Measurements from ENCODE around the gene TMEM8B. TPM values are rescaled to one million over a fixed set of nuclear protein-coding genes. Genes with fewer than 3 reads are reported as not detected.

TMEM8B gene
- 21.5 TPM for polyA plus RNA-seq (2013, experiment 1 of 2; ENCODE audit: insufficient read length)
- 21.1 TPM for polyA plus RNA-seq (2013, experiment 2 of 2; ENCODE audit: insufficient read length)

GRCh38 chr9:35829084-35829763 is at the start of gene TMEM8B:
Gene TMEM8B (plus strand): TSS chr9:35829228. CDS start chr9:35829448, 220 bp downstream.
- DNase-seq, result peak; percentile 90

GRCh38 chr9:35781066-35781465 is 48.0 kb upstream of the TMEM8B start:
- no peak for DNase-seq

GRCh38 chr9:35783418-35783817 is 45.6 kb upstream of the TMEM8B start:
- DNase-seq, result no peak

GRCh38 chr9:35789541-35789940 is 39.5 kb upstream of the TMEM8B start:
- DNase-seq, result no peak

GRCh38 chr9:35790025-35790384 is 39.0 kb upstream of the TMEM8B start:
- no peak for DNase-seq

- DNase-seq, result peak; percentile 87
Observed at GRCh38 chr9:35790385-35791296, 38.4 kb upstream of the TMEM8B start.

GRCh38 chr9:35791297-35791921 is 37.6 kb upstream of the TMEM8B start, which contains the start of gene NPR2:
Gene NPR2 (plus strand): TSS chr9:35791591. CDS start chr9:35792409, 818 bp downstream.
- DNase-seq, result peak; percentile 38

GRCh38 chr9:35792024-35792813 is 36.8 kb upstream of the TMEM8B start:
- DNase-seq, result no peak

- DNase-seq, result no peak
Observed at GRCh38 chr9:35792826-35793225, 36.2 kb upstream of the TMEM8B start.

- DNase-seq, result no peak
Observed at GRCh38 chr9:35793461-35793860, 35.6 kb upstream of the TMEM8B start.

GRCh38 chr9:35795695-35796094 is 33.3 kb upstream of the TMEM8B start:
- DNase-seq, result no peak

GRCh38 chr9:35797311-35798109 is 31.5 kb upstream of the TMEM8B start:
- DNase-seq, result no peak

GRCh38 chr9:35798658-35799374 is 30.2 kb upstream of the TMEM8B start:
- peak; percentile 27 for DNase-seq

GRCh38 chr9:35800530-35800929 is 28.5 kb upstream of the TMEM8B start:
- DNase-seq, result no peak

- no peak for DNase-seq
Observed at GRCh38 chr9:35801328-35802128, 27.5 kb upstream of the TMEM8B start.

- no peak for DNase-seq
Observed at GRCh38 chr9:35806101-35806500, 22.9 kb upstream of the TMEM8B start.

- no peak for DNase-seq
Observed at GRCh38 chr9:35808433-35808832, 20.6 kb upstream of the TMEM8B start.

- DNase-seq, result no peak
Observed at GRCh38 chr9:35810122-35810521, 18.9 kb upstream of the TMEM8B start.

GRCh38 chr9:35811381-35812024 is 17.5 kb upstream of the TMEM8B start:
- no peak for DNase-seq

Measured in fibroblast of skin of abdomen (primary cell).